Measurements from ENCODE around the gene DCT.

DCT gene

GRCh38 chr13:94431574-94431973, 47.9 kb downstream of the DCT start:
- H3K4me3 ChIP-seq (ENCODE audit: low read depth, low read length): no peak overlapping the region
- TF ChIP-seq CTCF (IDR thresholded peaks at IDR 0.05; ENCODE audit: low read depth, low read length): no peak

GRCh38 chr13:94427313-94427953, 52.0 kb downstream of the DCT start:
- TF ChIP-seq CTCF (IDR thresholded peaks at IDR 0.05; ENCODE audit: low read depth, low read length): no peak
- H3K4me3 ChIP-seq (ENCODE audit: low read depth, low read length): no peak overlapping the region

- H3K4me3 ChIP-seq (ENCODE audit: low read depth, low read length): no peak overlapping the region
- TF ChIP-seq CTCF (IDR thresholded peaks at IDR 0.05; ENCODE audit: low read depth, low read length): no peak
These were observed 59.6 kb downstream of the DCT start for GRCh38 chr13:94419925-94420305.

- TF ChIP-seq CTCF (IDR thresholded peaks at IDR 0.05; ENCODE audit: low read depth, low read length): no peak
- H3K4me3 ChIP-seq (ENCODE audit: low read depth, low read length): no peak overlapping the region
These were observed 60.1 kb downstream of the DCT start for GRCh38 chr13:94419304-94419924.

GRCh38 chr13:94417294-94417693, 62.2 kb downstream of the DCT start:
- H3K4me3 ChIP-seq (ENCODE audit: low read depth, low read length): no peak overlapping the region
- TF ChIP-seq CTCF (IDR thresholded peaks at IDR 0.05; ENCODE audit: low read depth, low read length): no peak

- peak; percentile 50 for TF ChIP-seq CTCF (IDR thresholded peaks at IDR 0.05; ENCODE audit: low read depth, low read length)
- no peak overlapping the region for H3K4me3 ChIP-seq (ENCODE audit: low read depth, low read length)
These were observed 62.9 kb downstream of the DCT start for GRCh38 chr13:94416454-94417080.

Data from WI38 (cell line).